ENCODE measurements around the gene MT1M.
"Not testable (repeated sequence)": the region's sequence is repeated elsewhere in the genome, so short reads cannot be mapped to it uniquely, and the experiment has no call there.

Gene MT1M

GRCh38 chr16:56632156-56632847, at the start of gene MT1M:
Gene MT1M (plus strand): TSS chr16:56632659. CDS start chr16:56632732, 73 bp downstream.
- no peak for DNase-seq (ENCODE audit: low read depth in 2 of 3, low spot score in 2 of 3)

GRCh38 chr16:56582911-56583310, 49.5 kb upstream of the MT1M start:
- DNase-seq (ENCODE audit: low read depth in 2 of 3, low spot score in 2 of 3): not testable (repeated sequence)

GRCh38 chr16:56583351-56584168, 48.9 kb upstream of the MT1M start:
- no peak for DNase-seq (ENCODE audit: low read depth in 2 of 3, low spot score in 2 of 3)

- DNase-seq (ENCODE audit: low read depth in 2 of 3, low spot score in 2 of 3): no peak
These were observed 48.2 kb upstream of the MT1M start for GRCh38 chr16:56584276-56584675.

GRCh38 chr16:56588781-56589140, 43.7 kb upstream of the MT1M start:
- DNase-seq (ENCODE audit: low read depth in 2 of 3, low spot score in 2 of 3): no peak

GRCh38 chr16:56589141-56590039, 43.1 kb upstream of the MT1M start, which contains the start of gene MT3:
Gene MT3 (plus strand): TSS chr16:56589528. CDS start chr16:56589591, 63 bp downstream.
- no peak for DNase-seq (ENCODE audit: low read depth in 2 of 3, low spot score in 2 of 3)

- DNase-seq (ENCODE audit: low read depth in 2 of 3, low spot score in 2 of 3): no peak
These were observed 40.9 kb upstream of the MT1M start for GRCh38 chr16:56591377-56592060.

GRCh38 chr16:56593573-56594291, 38.7 kb upstream of the MT1M start:
- no peak for DNase-seq (ENCODE audit: low read depth in 2 of 3, low spot score in 2 of 3)

- no peak for DNase-seq (ENCODE audit: low read depth in 2 of 3, low spot score in 2 of 3)
These were observed 38.2 kb upstream of the MT1M start for GRCh38 chr16:56594292-56594619.

GRCh38 chr16:56600398-56600999, 32.0 kb upstream of the MT1M start:
- DNase-seq (ENCODE audit: low read depth in 2 of 3, low spot score in 2 of 3): no peak

GRCh38 chr16:56601325-56601724, 31.1 kb upstream of the MT1M start:
- no peak for DNase-seq (ENCODE audit: low read depth in 2 of 3, low spot score in 2 of 3)

- no peak for DNase-seq (ENCODE audit: low read depth in 2 of 3, low spot score in 2 of 3)
These were observed 28.9 kb upstream of the MT1M start for GRCh38 chr16:56603589-56603988.

- DNase-seq (ENCODE audit: low read depth in 2 of 3, low spot score in 2 of 3): no peak
These were observed 27.5 kb upstream of the MT1M start for GRCh38 chr16:56604966-56605365.

GRCh38 chr16:56605475-56605874, 27.0 kb upstream of the MT1M start:
- DNase-seq (ENCODE audit: low read depth in 2 of 3, low spot score in 2 of 3): no peak

- no peak for DNase-seq (ENCODE audit: low read depth in 2 of 3, low spot score in 2 of 3)
These were observed 26.4 kb upstream of the MT1M start for GRCh38 chr16:56606071-56606475.

- no peak for DNase-seq (ENCODE audit: low read depth in 2 of 3, low spot score in 2 of 3)
These were observed 25.9 kb upstream of the MT1M start for GRCh38 chr16:56606476-56607108.

GRCh38 chr16:56607109-56607618, 25.3 kb upstream of the MT1M start:
- DNase-seq (ENCODE audit: low read depth in 2 of 3, low spot score in 2 of 3): no peak

GRCh38 chr16:56607675-56608042, 24.8 kb upstream of the MT1M start:
- no peak for DNase-seq (ENCODE audit: low read depth in 2 of 3, low spot score in 2 of 3)

All from activated CD8-positive, alpha-beta memory T cell treated with anti-CD3 and anti-CD28 coated beads for 48 hours (primary cell).